Measurements from ENCODE around the gene ADAMTS17.

GRCh38 chr15:100007609-100008008 is 334.2 kb downstream of the ADAMTS17 start:
- TF ChIP-seq CTCF (IDR thresholded peaks at IDR 0.05; ENCODE audit: low read depth, low read length) (no peak), POLR2A (IDR thresholded peaks at IDR 0.05; ENCODE audit: extremely low read depth, insufficient read length) (no peak), MYC (IDR thresholded peaks at IDR 0.05; ENCODE audit: low read depth, low read length) (no peak), MAX (IDR thresholded peaks at IDR 0.05; ENCODE audit: low read depth, low read length) (no peak)
